MM.1S (cell line): Measurements from ENCODE around the gene SMIM43.

ENCODE experiments used
- EZH2 ChIP-seq: fragments of 300-600 bp; sonication (generic); optimal IDR thresholded peaks from 2 replicates; pipeline ENCODE3; 2017; ENCODE audit warnings: low read depth, mild to moderate bottlenecking, antibody characterized with exemption, low read length, mixed read lengths
- TF ChIP-seq, protein P1 (sequence below): fragments of 300-600 bp; sonication (generic); IDR thresholded peaks from 2 replicates; pipeline ENCODE4 v1.5.1; 2016; ENCODE audit warnings: antibody characterized with exemption, low read length, mixed read lengths

GRCh38 chr4:121765368-121765705 lies 373 bp upstream of the SMIM43 start:
- TF ChIP-seq, protein P1, sequence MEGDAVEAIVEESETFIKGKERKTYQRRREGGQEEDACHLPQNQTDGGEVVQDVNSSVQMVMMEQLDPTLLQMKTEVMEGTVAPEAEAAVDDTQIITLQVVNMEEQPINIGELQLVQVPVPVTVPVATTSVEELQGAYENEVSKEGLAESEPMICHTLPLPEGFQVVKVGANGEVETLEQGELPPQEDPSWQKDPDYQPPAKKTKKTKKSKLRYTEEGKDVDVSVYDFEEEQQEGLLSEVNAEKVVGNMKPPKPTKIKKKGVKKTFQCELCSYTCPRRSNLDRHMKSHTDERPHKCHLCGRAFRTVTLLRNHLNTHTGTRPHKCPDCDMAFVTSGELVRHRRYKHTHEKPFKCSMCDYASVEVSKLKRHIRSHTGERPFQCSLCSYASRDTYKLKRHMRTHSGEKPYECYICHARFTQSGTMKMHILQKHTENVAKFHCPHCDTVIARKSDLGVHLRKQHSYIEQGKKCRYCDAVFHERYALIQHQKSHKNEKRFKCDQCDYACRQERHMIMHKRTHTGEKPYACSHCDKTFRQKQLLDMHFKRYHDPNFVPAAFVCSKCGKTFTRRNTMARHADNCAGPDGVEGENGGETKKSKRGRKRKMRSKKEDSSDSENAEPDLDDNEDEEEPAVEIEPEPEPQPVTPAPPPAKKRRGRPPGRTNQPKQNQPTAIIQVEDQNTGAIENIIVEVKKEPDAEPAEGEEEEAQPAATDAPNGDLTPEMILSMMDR: no peak
- TF ChIP-seq EZH2: no peak
